ENCODE data around the gene ZC3H12A.

The ZC3H12A gene

GRCh38 chr1:37446874-37447273, 27.5 kb upstream of the ZC3H12A start:
- no peak for TF ChIP-seq CTCF (IDR thresholded peaks at IDR 0.05)

GRCh38 chr1:37448185-37448584, 26.2 kb upstream of the ZC3H12A start:
- TF ChIP-seq CTCF (IDR thresholded peaks at IDR 0.05) = no peak

GRCh38 chr1:37448691-37449417, 25.5 kb upstream of the ZC3H12A start:
- TF ChIP-seq CTCF (IDR thresholded peaks at IDR 0.05) = no peak

GRCh38 chr1:37449936-37450335, 24.4 kb upstream of the ZC3H12A start:
- TF ChIP-seq CTCF (IDR thresholded peaks at IDR 0.05) = no peak

GRCh38 chr1:37452416-37452815, 22.0 kb upstream of the ZC3H12A start:
- TF ChIP-seq CTCF (IDR thresholded peaks at IDR 0.05) = no peak

GRCh38 chr1:37453647-37454046, 20.7 kb upstream of the ZC3H12A start:
- TF ChIP-seq CTCF (IDR thresholded peaks at IDR 0.05) = no peak

- TF ChIP-seq CTCF (IDR thresholded peaks at IDR 0.05) = no peak
Observed at GRCh38 chr1:37455516-37455915, 18.9 kb upstream of the ZC3H12A start.

- TF ChIP-seq CTCF (IDR thresholded peaks at IDR 0.05) = no peak
Observed at GRCh38 chr1:37456614-37457013, 17.8 kb upstream of the ZC3H12A start.
